K562 (cell line): ENCODE results near the gene MRPL2. TPM values are rescaled to one million over a fixed set of nuclear protein-coding genes. Genes with fewer than 3 reads are reported as not detected.

ENCODE experiments used
- ATAC-seq: fragments of 200-7000 bp; cut with Tn5 transposase; 3 replicates; pipeline ENCODE4 v1.9.1; 2020; ENCODE audit warnings: moderate library complexity
- BruUV-seq: library from RNA; stranded (reverse); fragments of 400-500 nt; replicated peaks from 2 replicates; lab custom pipeline; 2021; lab: Mats Ljungman, UMichigan
- CTCF ChIA-PET: fragments of 300-600 bp; formaldehyde crosslinking; extraction: SDS; loops from one replicate; lab custom pipeline; 2021; ENCODE audit warnings: low intra/inter-chr PET ratio; lab: Yijun Ruan, JAX
- POLR2A ChIA-PET: fragments of 300-600, 350-650 bp; sonication (Branson Sonifier 250); formaldehyde crosslinking; extraction: SDS; loops from one replicate; lab custom pipeline; 2021; ENCODE audit warnings: antibody characterized with exemption, inconsistent platforms; lab: Yijun Ruan, JAX
- DNase-seq, 4 experiments: peaks; one replicate each; pipeline versions ENCODE4 v3.0.0 to v3.0.0-alpha.2; 2011 to 2018; ENCODE audit warnings: low spot score in 3 of 4, mixed read lengths in 3 of 4; ENCODE audit errors: extremely low read depth in 1 of 4
- FAIRE-seq: peaks from 2 replicates; lab custom pipeline; 2011; peaks lifted over from hg19 to GRCh38; lab: Jason Lieb, UNC
- H2AFZ ChIP-seq: 2 replicates; pipeline ENCODE4 v1.6.0; 2011; ENCODE audit warnings: low read depth, low read length, control low read depth, inconsistent platforms
- H3K27ac ChIP-seq: fragments of 200-600 bp; 3 replicates; pipeline ENCODE4 v1.8.0; 2011; ENCODE audit warnings: low read depth, mild to moderate bottlenecking, control low read depth, inconsistent platforms, low read length, moderate library complexity, mixed read lengths; ENCODE audit errors: extremely low read depth
- H3K27me3 ChIP-seq, 2 experiments: fragments of 300-600 bp in 1 of 2; 2 replicates in 1 of 2; 3 replicates in 1 of 2; pipeline versions ENCODE4 v1.6.0 to v1.8.0; 2011; ENCODE audit warnings: inconsistent platforms in 2 of 2, low read length in 2 of 2, mild to moderate bottlenecking in 1 of 2, mixed read lengths in 1 of 2, moderate library complexity in 1 of 2; ENCODE audit not compliant: control insufficient read depth in 2 of 2, insufficient read depth in 2 of 2
- H3K36me3 ChIP-seq: fragments of 300-600 bp; 3 replicates; pipeline ENCODE4 v1.8.0; 2011; ENCODE audit warnings: mild to moderate bottlenecking, low read length, inconsistent platforms; ENCODE audit not compliant: control insufficient read depth, insufficient read depth
- H3K4me1 ChIP-seq, 2 experiments: fragments of 200-600 bp in 1 of 2; replicated peaks in 1 of 2; 2 replicates in 1 of 2; 3 replicates in 1 of 2; pipeline versions ENCODE4 v1.5.1 to v1.8.0; 2011; ENCODE audit warnings: inconsistent platforms in 2 of 2, low read length in 2 of 2, mild to moderate bottlenecking in 1 of 2, mixed read lengths in 1 of 2, moderate library complexity in 1 of 2; ENCODE audit not compliant: control insufficient read depth in 2 of 2, insufficient read depth in 2 of 2
- H3K4me2 ChIP-seq: 2 replicates; pipeline ENCODE4 v1.6.1; 2011; ENCODE audit warnings: low read length, control low read depth, inconsistent platforms, mixed read lengths; ENCODE audit not compliant: insufficient read depth
- H3K4me3 ChIP-seq: fragments of 200-600 bp; sonication (generic), shearing (Covaris generic); 2 replicates; pipeline ENCODE4 v1.5.1; 2016; ENCODE audit warnings: control low read depth, inconsistent platforms
- H3K79me2 ChIP-seq: fragments of 200-600 bp; 3 replicates; pipeline ENCODE4 v1.8.0; 2011; ENCODE audit warnings: low read length, inconsistent platforms; ENCODE audit not compliant: control insufficient read depth, insufficient read depth
- H3K9ac ChIP-seq, 2 experiments: 2 replicates each; pipeline versions ENCODE4 v1.6.0 to v1.6.1; 2011; ENCODE audit warnings: low read depth in 2 of 2, low read length in 2 of 2, control low read depth in 1 of 2, inconsistent platforms in 1 of 2, mild to moderate bottlenecking in 1 of 2, mixed read lengths in 1 of 2; ENCODE audit not compliant: insufficient read depth in 1 of 2
- H3K9me1 ChIP-seq: one replicate; pipeline ENCODE4 v1.6.0; 2011; ENCODE audit warnings: inconsistent platforms, mild to moderate bottlenecking, low read length, moderate library complexity; ENCODE audit not compliant: control insufficient read depth, insufficient read depth
- H3K9me3 ChIP-seq: replicated peaks from 2 replicates; pipeline ENCODE4 v1.5.1; 2011; ENCODE audit warnings: low read depth, low read length, inconsistent platforms; ENCODE audit not compliant: control insufficient read depth, insufficient read depth
- H4K20me1 ChIP-seq: replicated peaks from 2 replicates; pipeline ENCODE4 v1.6.1; 2011; ENCODE audit warnings: low read length, inconsistent platforms, mixed read lengths; ENCODE audit not compliant: control insufficient read depth, insufficient read depth
- ARHGAP35 ChIP-seq: fragments of 450-650 bp; IDR thresholded peaks from 2 replicates; pipeline ENCODE4 v1.6.1; 2018; ENCODE audit not compliant: partially characterized antibody
- GABPA ChIP-seq: fragments of 200-800 bp; sonication (Bioruptor generic); conservative IDR thresholded peaks from 2 replicates; pipeline ENCODE4 v1.6.1; 2016; ENCODE audit warnings: low read depth, missing genetic modification characterization, missing compliant biosample characterization
- MIER1 ChIP-seq: fragments of 450-650 bp; IDR thresholded peaks from 2 replicates; pipeline ENCODE4 v1.6.1; 2016; ENCODE audit warnings: antibody characterized with exemption, mild to moderate bottlenecking, low read depth
- MTA3 ChIP-seq: fragments of 450-650 bp; formaldehyde crosslinking; IDR thresholded peaks from 2 replicates; pipeline ENCODE4 v1.6.1; 2017; ENCODE audit warnings: mild to moderate bottlenecking, borderline replicate concordance
- NKRF ChIP-seq: fragments of 450-650 bp; IDR thresholded peaks from 2 replicates; pipeline ENCODE4 v1.6.1; 2016; ENCODE audit warnings: borderline replicate concordance
- POLR2G ChIP-seq: fragments of 200-400 bp; formaldehyde crosslinking; IDR thresholded peaks from 2 replicates; pipeline ENCODE4 v1.6.1; 2017; ENCODE audit warnings: low read depth, mild to moderate bottlenecking, antibody characterized with exemption, low read length, moderate library complexity
- POLR3A ChIP-seq: IDR thresholded peaks from 2 replicates; pipeline ENCODE4 v1.6.1; 2011; ENCODE audit warnings: borderline replicate concordance, mild to moderate bottlenecking, moderate library complexity; ENCODE audit not compliant: insufficient read length, insufficient read depth; ENCODE audit errors: extremely low read depth
- RBFOX2 ChIP-seq: fragments of 200-400 bp; formaldehyde crosslinking; IDR thresholded peaks from 2 replicates; pipeline ENCODE4 v1.6.1; 2017; ENCODE audit warnings: low read depth, mild to moderate bottlenecking, low read length, moderate library complexity
- TAF15 ChIP-seq: fragments of 200-400 bp; formaldehyde crosslinking; IDR thresholded peaks from 2 replicates; pipeline ENCODE4 v1.6.1; 2017; ENCODE audit warnings: mild to moderate bottlenecking, low read depth, low read length, moderate library complexity
- TOE1 ChIP-seq, 2 experiments: fragments of 450-650 bp in 1 of 2; sonication (generic) in 1 of 2; formaldehyde crosslinking in 1 of 2; IDR thresholded peaks; 2 replicates each; pipeline versions ENCODE4 v1.7.1 to v1.8.0; 2016 to 2022; ENCODE audit warnings: borderline replicate concordance in 2 of 2, mild to moderate bottlenecking in 2 of 2, antibody characterized with exemption in 1 of 2, inconsistent platforms in 1 of 2, low read depth in 1 of 2, missing genetic modification reagents in 1 of 2, moderate library complexity in 1 of 2
- ZNF449 ChIP-seq: fragments of 250-450 bp; sonication (Bioruptor Pico); IDR thresholded peaks from 2 replicates; pipeline ENCODE4 v1.8.0; 2022; ENCODE audit warnings: moderate library complexity, mild to moderate bottlenecking, inconsistent platforms
- WGBS: fragments of 100-300 bp; shearing (Covaris generic); methylation state at CpG from one replicate; pipeline ENCODE4 v1.1.6; 2016; ENCODE audit warnings: low coverage, mixed read lengths; ENCODE audit not compliant: insufficient coverage; ENCODE audit errors: missing lambda C conversion rate; 5-methylcytosine and 5-hydroxymethylcytosine counted together
- in situ Hi-C: fragments of 300-500 bp; cut with MboI; formaldehyde crosslinking; loops from 4 replicates; pipeline ENCODE4 v1.15.0; 2018; ENCODE audit warnings: inconsistent platforms, mixed read lengths
- intact Hi-C: fragments of 100-400 bp; cut with micrococcal nuclease; formaldehyde crosslinking; loops from 2 replicates; pipeline ENCODE4 v1.14.2; 2022
- polyA plus RNA-seq, 8 experiments: library from polyadenylated mRNA; depleted of rRNA in 4 of 8; stranded (reverse) in 5 of 8; unstranded in 3 of 8; fragments of >200 nt; fragmentation: Nextera tagmentation in 2 of 8; fragmentation: Illumina TruSeq in 1 of 8; extraction: Ambion mirVana in 2 of 8; extraction: Trizol in 1 of 8; gene quantifications; 2 replicates each; pipeline versions ENCODE4 v1.2.1 to v1.2.3, GENCODE V29; 2011 to 2014; ENCODE audit warnings: inconsistent platforms in 1 of 8, missing spikeins in 1 of 8
- total RNA-seq, 7 experiments: library from RNA; depleted of rRNA in 6 of 7; stranded (reverse); fragments of >200 nt in 6 of 7; fragmentation: Illumina TruSeq in 2 of 7; extraction: Trizol in 2 of 7; gene quantifications; 2 replicates each; pipeline versions ENCODE4 v1.2.1 to v1.2.3, GENCODE V29; 2011 to 2021; ENCODE audit warnings: low replicate concordance in 1 of 7

MRPL2 gene
- total and polyA plus RNA-seq, 9 of the 15 experiments (the other 6 are each of a cell fraction or from before 2014, with no cell fraction given), result 63.1 to 262 (median 121) TPM

- Histone ChIP-seq H3K9me1 (peaks cover 9% of the 10 kb centered on the region), H3K4me3 (no peak overlapping the region), H3K4me1 (peaks cover 19 to 29% of the 10 kb centered on the region in 2 experiments), H3K9me3 (no peaks in the 10 kb centered on the region)
- no peak for DNase-seq
- POLR2A ChIA-PET, result interaction anchor here (0.6 to 2.4 kb wide), 8 partner anchors 8 to 1199 kb away, joined by 3 to 10 read pairs (median 4); partner anchors contain the start of gene RPL7L1
- no peak for ATAC-seq
- TF ChIP-seq POLR3A (no peak), POLR2G (peak; percentile 50), TOE1 (IDR thresholded peaks at IDR 0.05; ENCODE audit: borderline replicate concordance) (no peak), TOE1 (CRISPR knock-in tag; IDR thresholded peaks at IDR 0.05; ENCODE audit: borderline replicate concordance, low read depth) (no peak), MIER1 (no peak), ZNF449 (CRISPR knock-in tag) (no peak), ARHGAP35 (no peak), GABPA (tag) (no peak), RBFOX2 (peak; percentile 42; the same call in 1 of the 2 replicates), MTA3 (no peak), NKRF (no peak), TAF15 (no peak)
- TF ChIP-seq, all 486 proteins: peak for 2
- Histone ChIP-seq H3K27ac (no peak overlapping the region), H3K36me3 (peaks cover 67% of the 10 kb centered on the region), H3K79me2 (peaks cover 24% of the 10 kb centered on the region), H3K27me3 (no peaks in the 10 kb centered on the region), H4K20me1 (no peaks in the 10 kb centered on the region), H2AFZ (no peak overlapping the region), H3K9ac (peak overlapping the region in 1 of 2 experiments; percentile 81; a peak in 3 of 4 replicates), H3K4me2 (no peak overlapping the region)
- intact Hi-C loops, result no loop called here
- BruUV-seq, result no TSS peak
- no peak for FAIRE-seq
- in situ Hi-C loops, result no loop called here
- WGBS, result 88% methylated on average over 17 of the region's 17 CpGs
- CTCF ChIA-PET, result no interaction called here
These were observed 8.3 kb downstream of the MRPL2 start for GRCh38 chr6:43050981-43051380.
